Right lobe of liver (tissue), 6 donors: ENCODE results near the gene ELOVL2. TPM values are rescaled to one million over a fixed set of nuclear protein-coding genes. Genes with fewer than 3 reads are reported as not detected.

Experiments
- ATAC-seq, 4 donors: fragments of 200-7000 bp; cut with Tn5 transposase; one replicate each; pipeline ENCODE4 v1.9.1; 2020; ENCODE audit warnings: mild to moderate bottlenecking in 4 of 4, moderate library complexity in 4 of 4
- DNase-seq, 3 donors: peaks; one replicate each; pipeline ENCODE4 v3.0.0-alpha.2; 2020
- H3K27ac ChIP-seq, 3 donors: fragments of 200-600 bp; one replicate each; pipeline ENCODE4 v1.8.0; 2022
- H3K27me3 ChIP-seq, 2 donors: fragments of 200-600 bp; one replicate each; pipeline ENCODE4 v1.8.0; 2022
- H3K36me3 ChIP-seq, 4 donors: fragments of 200-600 bp; sonication (generic) in 1 of 4; one replicate each; pipeline versions ENCODE4 v1.5.1 to v1.8.0; 2017 to 2022; ENCODE audit warnings: control low read depth in 1 of 4
- H3K4me1 ChIP-seq, 4 donors: fragments of 200-600 bp; sonication (generic) in 1 of 4; one replicate each; pipeline versions ENCODE4 v1.5.1 to v1.8.0; 2017 to 2022; ENCODE audit warnings: control low read depth in 1 of 4
- H3K4me3 ChIP-seq, 3 donors: fragments of 200-600 bp; one replicate each; pipeline ENCODE4 v1.8.0; 2022
- H3K9me3 ChIP-seq, 4 donors: fragments of 200-600 bp; sonication (generic) in 1 of 4; one replicate each; pipeline versions ENCODE4 v1.5.1 to v1.8.0; 2017 to 2022; ENCODE audit warnings: control low read depth in 1 of 4
- POLR2A ChIP-seq: fragments of 450-650 bp; IDR thresholded peaks from one replicate; pipeline ENCODE4 v1.6.1; 2017; ENCODE audit warnings: antibody characterized with exemption, mild to moderate bottlenecking
- WGBS: methylation state at CpG from one replicate; pipeline ENCODE4 v1.1.6; 2018; ENCODE audit warnings: low coverage, low lambda C conversion rate; ENCODE audit not compliant: insufficient coverage; ENCODE audit errors: missing lambda C conversion rate; 5-methylcytosine and 5-hydroxymethylcytosine counted together
- intact Hi-C, 2 donors: fragments of 100-400 bp; cut with DNase I; formaldehyde crosslinking; loops; one replicate each; pipeline versions ENCODE4 v1.11.2 to v1.14.1; 2022
- total RNA-seq, 6 experiments: library from RNA; depleted of rRNA in 2 of 6; stranded (reverse); fragments of >200 nt in 2 of 6; fragmentation: NEBNext Ultra II Directional in 3 of 6; extraction: Animal tissue kit (Norgen Biotek cat#: 25700) in 3 of 6; gene quantifications; one replicate each; pipeline versions ENCODE4 v1.1.0 to v1.2.4, GENCODE V29; 2016 to 2023
- TF ChIP-seq, protein P1 (sequence below), 4 donors: fragments of 200-600 bp in 3 of 4; fragments of 450-650 bp in 1 of 4; IDR thresholded peaks; one replicate each; pipeline versions ENCODE4 v1.5.1 to v1.8.0; 2016 to 2022; ENCODE audit warnings: antibody characterized with exemption in 4 of 4, mild to moderate bottlenecking in 2 of 4
- donor health status: DM: no; HTN: yes; CAD: no.
- donor health status: DM: no; HTN: no; CAD: no.
- donor health status: DM: no; HTN: no; CAD: no.
- donor health status: DM: no; HTN: yes; CAD: no.
- donor health status: DM: no; HTN: yes; CAD: no.

The ELOVL2 gene
- total RNA-seq, 6 experiments from 2014 or later = 7.1 to 24.4 (median 14.4) TPM

DNA sequence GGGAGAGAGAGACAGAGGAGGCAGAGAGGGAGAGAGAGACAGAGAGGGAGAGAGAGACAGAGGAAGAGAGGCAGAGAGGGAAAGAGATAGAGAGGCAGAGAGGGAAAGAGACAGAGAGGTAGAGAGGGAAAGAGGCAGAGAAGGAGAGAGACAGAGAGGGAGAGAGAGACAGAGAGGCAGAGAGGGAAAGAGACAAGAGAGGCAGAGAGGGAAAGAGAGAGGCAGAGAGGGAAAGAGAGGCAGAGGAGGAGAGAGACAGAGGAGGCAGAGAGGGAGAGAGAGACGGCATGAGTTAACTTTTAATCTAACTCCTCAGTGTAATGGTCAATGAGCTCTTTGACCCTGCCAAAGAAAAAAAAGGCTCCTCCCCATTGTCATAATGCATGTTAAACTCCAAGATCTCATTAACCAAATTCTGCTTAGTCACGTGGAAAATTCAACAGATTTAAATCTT is 7.1 kb downstream of the ELOVL2 start:
- peak overlapping the region in 1 of 3 donors; percentile 1 for H3K4me3 ChIP-seq
- TF ChIP-seq, protein P1, sequence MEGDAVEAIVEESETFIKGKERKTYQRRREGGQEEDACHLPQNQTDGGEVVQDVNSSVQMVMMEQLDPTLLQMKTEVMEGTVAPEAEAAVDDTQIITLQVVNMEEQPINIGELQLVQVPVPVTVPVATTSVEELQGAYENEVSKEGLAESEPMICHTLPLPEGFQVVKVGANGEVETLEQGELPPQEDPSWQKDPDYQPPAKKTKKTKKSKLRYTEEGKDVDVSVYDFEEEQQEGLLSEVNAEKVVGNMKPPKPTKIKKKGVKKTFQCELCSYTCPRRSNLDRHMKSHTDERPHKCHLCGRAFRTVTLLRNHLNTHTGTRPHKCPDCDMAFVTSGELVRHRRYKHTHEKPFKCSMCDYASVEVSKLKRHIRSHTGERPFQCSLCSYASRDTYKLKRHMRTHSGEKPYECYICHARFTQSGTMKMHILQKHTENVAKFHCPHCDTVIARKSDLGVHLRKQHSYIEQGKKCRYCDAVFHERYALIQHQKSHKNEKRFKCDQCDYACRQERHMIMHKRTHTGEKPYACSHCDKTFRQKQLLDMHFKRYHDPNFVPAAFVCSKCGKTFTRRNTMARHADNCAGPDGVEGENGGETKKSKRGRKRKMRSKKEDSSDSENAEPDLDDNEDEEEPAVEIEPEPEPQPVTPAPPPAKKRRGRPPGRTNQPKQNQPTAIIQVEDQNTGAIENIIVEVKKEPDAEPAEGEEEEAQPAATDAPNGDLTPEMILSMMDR (IDR thresholded peaks at IDR 0.05) = no peak
- TF ChIP-seq POLR2A = no peak
- DNase-seq (no peak), ATAC-seq (peak; percentile 86 to 94 (median 90))
- H3K27me3 ChIP-seq = no peaks in the 10 kb centered on the region
- no peaks in the 10 kb centered on the region for H3K9me3 ChIP-seq
- 26% methylated on average over 2 of the region's 2 CpGs for WGBS
- intact Hi-C loops = no loop called here
- no peaks in the 10 kb centered on the region for H3K36me3 ChIP-seq
- peaks cover 0 to 8% (median 0%) of the 10 kb centered on the region in 4 donors for H3K4me1 ChIP-seq
- no peak overlapping the region for H3K27ac ChIP-seq

DNA sequence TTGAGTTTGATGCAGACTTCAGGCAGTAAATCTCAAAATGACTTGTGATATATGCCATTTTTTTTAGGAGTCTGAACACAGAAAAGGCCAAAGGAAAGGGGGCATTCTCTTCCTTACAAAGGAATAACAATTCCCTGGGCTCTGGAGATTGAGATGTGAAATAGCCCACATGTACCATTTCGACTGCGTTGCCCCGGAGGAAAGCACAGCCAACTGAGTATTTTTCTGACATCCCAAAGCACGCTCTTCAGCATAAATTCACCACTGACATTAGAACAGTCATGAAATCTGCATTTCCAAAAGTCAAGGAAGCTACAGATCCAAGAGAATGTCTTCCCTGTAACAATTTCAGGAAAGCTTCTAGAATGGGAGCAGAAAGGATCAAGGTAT is 7.8 kb downstream of the ELOVL2 start:
- H3K36me3 ChIP-seq = no peaks in the 10 kb centered on the region
- ATAC-seq (no peak), DNase-seq (no peak)
- intact Hi-C loops = no loop called here
- 68% methylated on average over 4 of the region's 4 CpGs for WGBS
- no peak for TF ChIP-seq POLR2A
- TF ChIP-seq, protein P1 (IDR thresholded peaks at IDR 0.05) = no peak
- no peak overlapping the region for H3K27ac ChIP-seq
- H3K4me3 ChIP-seq = no peak overlapping the region
- H3K4me1 ChIP-seq = peaks cover 0 to 8% (median 0%) of the 10 kb centered on the region in 4 donors
- H3K27me3 ChIP-seq = no peaks in the 10 kb centered on the region
- no peaks in the 10 kb centered on the region for H3K9me3 ChIP-seq

DNA sequence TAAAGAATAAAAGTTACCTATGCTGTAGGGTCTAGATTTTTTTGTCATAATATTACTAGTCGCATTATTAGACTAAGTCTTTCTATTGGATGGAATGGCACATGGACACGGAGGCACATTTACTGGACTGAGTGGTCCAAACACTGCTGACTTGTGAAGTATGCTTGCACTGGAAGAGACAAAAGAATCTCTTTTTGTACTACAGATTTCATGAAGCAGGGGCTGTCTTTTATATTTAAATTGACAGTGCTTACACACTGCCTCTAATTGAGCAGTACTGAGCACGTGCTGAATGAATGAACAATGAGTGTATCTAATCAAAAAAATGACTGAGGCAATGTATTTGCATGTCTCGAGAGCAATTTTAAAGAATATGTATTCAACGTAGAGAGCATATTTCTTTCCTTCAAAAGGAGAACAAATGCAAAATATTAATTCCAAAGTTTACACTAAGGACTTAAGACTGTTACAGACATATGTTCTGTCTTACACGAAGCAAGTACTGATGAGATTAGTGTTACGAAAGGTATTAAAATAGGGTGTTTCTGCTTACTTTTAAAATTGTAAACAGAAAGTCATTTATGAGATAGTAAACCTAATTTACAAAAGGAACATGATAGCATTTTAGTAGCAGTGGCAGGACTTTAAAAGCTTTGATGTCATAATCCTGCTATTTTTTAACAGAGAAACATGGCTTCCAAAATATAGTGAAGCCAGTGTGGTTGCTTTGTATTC is 8.3 kb downstream of the ELOVL2 start:
- Histone ChIP-seq H3K4me3 (no peak overlapping the region), H3K36me3 (no peaks in the 10 kb centered on the region), H3K9me3 (no peaks in the 10 kb centered on the region), H3K4me1 (peaks cover 0 to 8% (median 0%) of the 10 kb centered on the region in 4 donors), H3K27me3 (no peaks in the 10 kb centered on the region), H3K27ac (no peak overlapping the region)
- DNase-seq (no peak), ATAC-seq (no peak)
- 83% methylated on average over 7 of the region's 7 CpGs for WGBS
- TF ChIP-seq, protein P1 (IDR thresholded peaks at IDR 0.05) = no peak
- no peak for TF ChIP-seq POLR2A
- intact Hi-C loops = no loop called here

DNA sequence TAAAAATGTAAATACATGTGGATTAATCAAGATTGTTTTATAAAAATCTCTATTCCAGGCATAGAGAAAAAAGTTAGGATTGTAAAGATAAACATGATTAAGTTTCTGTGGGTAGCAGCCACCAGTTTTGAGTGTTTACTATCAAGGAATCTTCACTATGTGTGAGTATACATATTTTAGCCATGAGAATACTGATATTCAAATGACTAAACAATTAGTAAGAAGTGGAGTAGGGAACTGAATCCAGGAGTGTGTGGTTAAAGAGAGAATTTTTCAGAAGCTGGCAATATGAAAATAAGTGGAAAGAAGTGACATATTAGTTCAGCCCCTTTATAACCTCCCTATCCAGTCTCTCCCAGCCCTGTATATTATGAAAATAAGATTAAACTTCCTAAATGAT is 10.3 kb downstream of the ELOVL2 start:
- no peaks in the 10 kb centered on the region for H3K36me3 ChIP-seq
- no peak overlapping the region for H3K4me3 ChIP-seq
- H3K4me1 ChIP-seq = no peaks in the 10 kb centered on the region
- TF ChIP-seq POLR2A = no peak
- TF ChIP-seq, protein P1 (IDR thresholded peaks at IDR 0.05) = no peak
- no peaks in the 10 kb centered on the region for H3K9me3 ChIP-seq
- H3K27me3 ChIP-seq = no peaks in the 10 kb centered on the region
- intact Hi-C loops = no loop called here
- DNase-seq (no peak), ATAC-seq (no peak)
- H3K27ac ChIP-seq = no peak overlapping the region
